ENCODE data around the gene APOA1.
A peak's percentile ranks its signal among the peaks of the same experiment; 100 is the strongest.
"Not testable (repeated sequence)": the region's sequence is repeated elsewhere in the genome, so short reads cannot be mapped to it uniquely, and the experiment has no call there.

The APOA1 gene

GRCh38 chr11:116813781-116814471, 23.5 kb downstream of the APOA1 start:
- DNase-seq (ENCODE audit: low spot score), result no peak

- no peak for DNase-seq (ENCODE audit: low spot score)
These were observed 24.3 kb downstream of the APOA1 start for GRCh38 chr11:116813170-116813569.

- DNase-seq (ENCODE audit: low spot score), result no peak
These were observed 25.3 kb downstream of the APOA1 start for GRCh38 chr11:116812109-116812508.

GRCh38 chr11:116811194-116811593, 26.2 kb downstream of the APOA1 start:
- no peak for DNase-seq (ENCODE audit: low spot score)

- DNase-seq (ENCODE audit: low spot score), result peak; percentile 25
These were observed 28.9 kb downstream of the APOA1 start for GRCh38 chr11:116808262-116809175.

GRCh38 chr11:116807601-116808261, 29.7 kb downstream of the APOA1 start:
- no peak for DNase-seq (ENCODE audit: low spot score)

- no peak for DNase-seq (ENCODE audit: low spot score)
These were observed 33.4 kb downstream of the APOA1 start for GRCh38 chr11:116804001-116804400.

GRCh38 chr11:116801662-116802061, 35.8 kb downstream of the APOA1 start:
- not testable (repeated sequence) for DNase-seq (ENCODE audit: low spot score)

GRCh38 chr11:116800610-116801009, 36.8 kb downstream of the APOA1 start:
- no peak for DNase-seq (ENCODE audit: low spot score)

GRCh38 chr11:116798368-116798767, 39.1 kb downstream of the APOA1 start:
- DNase-seq (ENCODE audit: low spot score), result no peak

- DNase-seq (ENCODE audit: low spot score), result no peak
These were observed 39.6 kb downstream of the APOA1 start for GRCh38 chr11:116797816-116798215.

- no peak for DNase-seq (ENCODE audit: low spot score)
These were observed 40.9 kb downstream of the APOA1 start for GRCh38 chr11:116796548-116796947.

- no peak for DNase-seq (ENCODE audit: low spot score)
These were observed 42.6 kb downstream of the APOA1 start for GRCh38 chr11:116794851-116795250.

- no peak for DNase-seq (ENCODE audit: low spot score)
These were observed 43.7 kb downstream of the APOA1 start for GRCh38 chr11:116793772-116794097.

GRCh38 chr11:116792869-116793771, 44.3 kb downstream of the APOA1 start:
- peak; percentile 74 for DNase-seq (ENCODE audit: low spot score)

- DNase-seq (ENCODE audit: low spot score), result no peak
These were observed 45.1 kb downstream of the APOA1 start for GRCh38 chr11:116792144-116792868.

GRCh38 chr11:116791813-116792143, 45.6 kb downstream of the APOA1 start, which contains the start of gene APOA5:
Gene APOA5, minus strand, starts transcription at chr11:116791879. Its CDS starts 19 bp downstream, at chr11:116791860.
- DNase-seq (ENCODE audit: low spot score), result no peak

- DNase-seq (ENCODE audit: low spot score), result peak; percentile 88
These were observed 46.2 kb downstream of the APOA1 start for GRCh38 chr11:116791002-116791812.

- no peak for DNase-seq (ENCODE audit: low spot score)
These were observed 47.0 kb downstream of the APOA1 start for GRCh38 chr11:116790167-116791001.
